IPS-20b (cell line): ENCODE results near the gene DIABLO.
A peak's percentile ranks its signal among the peaks of the same experiment; 100 is the strongest.
"Not testable (repeated sequence)": the region's sequence is repeated elsewhere in the genome, so short reads cannot be mapped to it uniquely, and the experiment has no call there.

Source experiments
- H3K27ac ChIP-seq: one replicate; pipeline ENCODE4 v1.5.1; 2013; ENCODE audit warnings: low read length
- H3K27me3 ChIP-seq: 2 replicates; pipeline ENCODE4 v1.6.1; 2013; ENCODE audit warnings: mild to moderate bottlenecking, low read length, inconsistent platforms; ENCODE audit not compliant: insufficient read depth
- H3K36me3 ChIP-seq: 2 replicates; pipeline ENCODE4 v1.6.1; 2013; ENCODE audit warnings: low read depth, mild to moderate bottlenecking, inconsistent platforms, low read length, moderate library complexity; ENCODE audit not compliant: insufficient read depth
- H3K4me1 ChIP-seq: 2 replicates; pipeline ENCODE4 v1.6.1; 2013; ENCODE audit warnings: mild to moderate bottlenecking, control low read depth, inconsistent platforms, low read length, moderate library complexity; ENCODE audit not compliant: insufficient read depth
- H3K4me3 ChIP-seq: 2 replicates; pipeline ENCODE4 v1.5.1; 2013; ENCODE audit warnings: mild to moderate bottlenecking, low read length, inconsistent platforms
- H3K9ac ChIP-seq: 2 replicates; pipeline ENCODE4 v1.6.1; 2013; ENCODE audit warnings: low read depth, mild to moderate bottlenecking, inconsistent platforms, low read length, moderate library complexity
- H3K9me3 ChIP-seq: 2 replicates; pipeline ENCODE4 v1.6.1; 2013; ENCODE audit warnings: mild to moderate bottlenecking, low read depth, low read length, inconsistent platforms; ENCODE audit not compliant: insufficient read depth

The DIABLO gene

DNA sequence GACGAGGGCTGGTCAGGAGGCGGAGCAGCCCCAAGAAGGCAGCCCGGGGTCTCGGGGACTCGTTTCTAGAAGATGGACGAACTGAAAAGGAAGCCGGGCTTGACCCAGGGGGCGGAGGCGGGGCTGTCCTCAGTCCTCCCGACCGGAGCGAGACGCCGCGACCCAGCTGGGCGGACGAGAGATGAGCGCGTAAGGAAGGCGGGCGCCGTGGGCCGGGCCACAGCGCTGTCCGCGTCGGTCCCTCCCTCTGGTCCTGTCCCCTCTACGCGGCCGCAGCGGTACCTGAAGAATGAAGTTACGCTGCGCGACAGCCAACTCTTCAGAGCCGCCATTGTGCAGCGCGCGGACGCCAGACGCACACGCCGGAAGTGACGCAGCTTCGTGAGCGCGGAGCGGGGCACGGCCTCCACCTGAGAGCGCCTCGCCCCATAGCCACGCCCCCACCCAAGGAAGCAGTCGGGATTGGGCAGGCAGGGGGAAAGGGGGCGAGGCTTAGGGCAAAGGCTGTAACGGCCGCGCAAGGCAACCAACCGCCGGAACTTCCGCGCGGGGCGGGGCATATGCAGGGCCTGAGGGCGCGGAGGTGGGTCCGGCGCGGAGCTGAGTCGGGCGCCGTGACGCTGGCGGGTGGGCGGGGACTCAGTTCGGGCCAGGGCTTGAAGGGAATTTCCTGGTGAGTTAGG is at the start of gene DIABLO:
DIABLO (minus strand) TSS at position 370 of the 683 bp plus-strand sequence; CDS start at position 332, 38 bp downstream.
- Histone ChIP-seq H3K9ac (peak within 1 kb of the TSS; percentile 94), H3K36me3 (peaks cover 38% of the 10 kb centered on the region), H3K27me3 (peaks cover 9% of the 10 kb centered on the region), H3K4me3 (peak within 1 kb of the TSS; percentile 96), H3K27ac (peak within 1 kb of the TSS; percentile 88), H3K4me1 (peaks cover 18% of the 10 kb centered on the region), H3K9me3 (no peaks in the 10 kb centered on the region)

DNA sequence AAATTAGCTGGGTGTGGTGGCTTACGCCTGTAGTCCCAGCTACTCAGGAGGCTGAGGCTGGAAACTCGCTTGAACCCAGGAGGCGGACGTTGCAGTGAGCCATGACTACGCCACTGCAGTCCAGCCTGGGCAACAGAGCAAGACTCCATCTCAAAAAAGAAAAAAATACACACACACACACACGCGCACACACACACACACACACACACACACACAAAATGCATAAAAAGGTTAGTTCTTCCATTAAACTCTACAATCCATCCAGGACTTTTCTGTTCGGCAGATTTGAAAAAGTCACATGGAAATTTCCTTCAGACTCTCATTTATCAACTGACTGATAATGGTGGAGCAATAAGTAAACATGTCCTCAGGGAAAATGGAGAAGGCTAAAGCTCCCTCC is 49.6 kb upstream of the DIABLO start:
- Histone ChIP-seq H3K27me3 (no peaks in the 10 kb centered on the region), H3K9ac (no peak overlapping the region), H3K27ac (no peak overlapping the region), H3K4me3 (no peak overlapping the region), H3K4me1 (0 out of 2 replicates have a peak, but pooled peaks cover 2% of the 10 kb centered on the region), H3K9me3 (no peaks in the 10 kb centered on the region), H3K36me3 (no peaks in the 10 kb centered on the region)

- Histone ChIP-seq H3K36me3 (peaks cover 21% of the 10 kb centered on the region), H3K4me1 (no peaks in the 10 kb centered on the region), H3K27ac (peak within 1 kb of the TSS; percentile 54), H3K27me3 (no peaks in the 10 kb centered on the region), H3K9ac (peak within 1 kb of the TSS; percentile 88), H3K4me3 (peak within 1 kb of the TSS; percentile 99), H3K9me3 (no peaks in the 10 kb centered on the region)
These were observed 40.5 kb upstream of the DIABLO start, which contains the start of gene VPS33A for GRCh38 chr12:122266230-122266901. Gene VPS33A (minus strand): TSS chr12:122266494. CDS start chr12:122266408, 86 bp downstream.

- H3K4me1 ChIP-seq, result no peaks in the 10 kb centered on the region
- H3K9ac ChIP-seq, result peak overlapping the region; percentile 88
- H3K27ac ChIP-seq, result peak overlapping the region; percentile 54
- no peaks in the 10 kb centered on the region for H3K27me3 ChIP-seq
- peak overlapping the region; percentile 99 for H3K4me3 ChIP-seq
- H3K9me3 ChIP-seq, result no peaks in the 10 kb centered on the region
- peaks cover 26% of the 10 kb centered on the region for H3K36me3 ChIP-seq
These were observed 40.0 kb upstream of the DIABLO start for GRCh38 chr12:122265886-122266229.

- no peaks in the 10 kb centered on the region for H3K9me3 ChIP-seq
- H3K36me3 ChIP-seq, result peaks cover 28% of the 10 kb centered on the region
- no peaks in the 10 kb centered on the region for H3K27me3 ChIP-seq
- no peaks in the 10 kb centered on the region for H3K4me1 ChIP-seq
- peak overlapping the region; percentile 99 for H3K4me3 ChIP-seq
- peak overlapping the region; percentile 54 for H3K27ac ChIP-seq
- H3K9ac ChIP-seq, result peak overlapping the region; percentile 88
These were observed 39.6 kb upstream of the DIABLO start for GRCh38 chr12:122265476-122265875.

GRCh38 chr12:122260735-122261134 is 34.9 kb upstream of the DIABLO start:
- H3K36me3 ChIP-seq, result peaks cover 55% of the 10 kb centered on the region
- not testable (repeated sequence) for H3K27ac ChIP-seq, H3K4me1 ChIP-seq, H3K9ac ChIP-seq, H3K4me3 ChIP-seq, H3K27me3 ChIP-seq, H3K9me3 ChIP-seq

GRCh38 chr12:122258939-122259338 is 33.1 kb upstream of the DIABLO start:
- H3K9me3 ChIP-seq, H3K27me3 ChIP-seq, H3K4me1 ChIP-seq, H3K9ac ChIP-seq, H3K27ac ChIP-seq, H3K4me3 ChIP-seq: not testable (repeated sequence)
- H3K36me3 ChIP-seq, result peaks cover 54% of the 10 kb centered on the region

- peaks cover 50% of the 10 kb centered on the region for H3K36me3 ChIP-seq
- H3K9ac ChIP-seq, H3K4me1 ChIP-seq, H3K27ac ChIP-seq, H3K4me3 ChIP-seq, H3K27me3 ChIP-seq, H3K9me3 ChIP-seq: not testable (repeated sequence)
These were observed 32.6 kb upstream of the DIABLO start for GRCh38 chr12:122258462-122258861.

DNA sequence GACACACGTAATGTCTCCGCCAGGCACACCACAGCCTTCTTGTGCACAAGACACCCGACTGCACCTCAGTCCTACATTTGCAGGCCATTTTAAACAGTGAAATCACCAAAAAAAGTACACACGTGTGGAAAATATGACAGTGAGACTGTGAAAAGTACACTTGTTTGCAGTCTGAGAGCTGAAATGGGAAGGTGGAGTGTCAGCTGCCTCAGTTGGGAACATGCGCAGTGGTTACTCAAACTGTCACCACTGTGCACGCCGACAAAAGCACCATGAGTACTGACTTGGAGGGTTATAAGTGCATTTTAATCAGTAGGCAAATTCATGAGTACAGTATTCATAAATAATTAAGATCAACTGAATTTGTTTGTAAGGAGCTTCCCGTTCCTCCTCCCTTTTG is 24.7 kb upstream of the DIABLO start:
- no peaks in the 10 kb centered on the region for H3K9me3 ChIP-seq
- no peak overlapping the region for H3K9ac ChIP-seq
- no peak overlapping the region for H3K27ac ChIP-seq
- peaks cover 19% of the 10 kb centered on the region for H3K36me3 ChIP-seq
- no peaks in the 10 kb centered on the region for H3K4me1 ChIP-seq
- H3K27me3 ChIP-seq, result no peaks in the 10 kb centered on the region
- H3K4me3 ChIP-seq, result no peak overlapping the region

DNA sequence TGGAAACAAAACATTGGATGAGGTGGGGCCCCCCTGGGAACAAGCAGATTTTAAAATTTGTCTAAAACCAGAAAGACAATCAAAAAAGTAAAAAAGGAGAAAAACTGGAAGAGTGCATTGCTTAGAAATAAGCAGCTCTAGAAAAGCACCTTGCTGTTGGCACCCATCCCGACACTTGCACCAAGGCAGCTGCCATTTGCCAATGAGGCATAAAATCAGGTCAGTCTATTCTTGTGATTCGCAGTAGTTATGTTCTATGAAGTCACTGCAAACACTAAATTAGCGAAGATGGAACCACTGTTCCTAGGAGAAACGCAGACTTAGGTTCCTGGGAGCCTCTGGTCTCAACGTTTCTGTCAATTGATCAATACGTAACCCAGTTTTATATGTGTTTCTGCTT is 24.2 kb upstream of the DIABLO start:
- H3K9me3 ChIP-seq, result no peaks in the 10 kb centered on the region
- no peak overlapping the region for H3K4me3 ChIP-seq
- no peaks in the 10 kb centered on the region for H3K4me1 ChIP-seq
- H3K36me3 ChIP-seq, result peaks cover 19% of the 10 kb centered on the region
- H3K27me3 ChIP-seq, result no peaks in the 10 kb centered on the region
- H3K27ac ChIP-seq, result no peak overlapping the region
- H3K9ac ChIP-seq, result no peak overlapping the region

DNA sequence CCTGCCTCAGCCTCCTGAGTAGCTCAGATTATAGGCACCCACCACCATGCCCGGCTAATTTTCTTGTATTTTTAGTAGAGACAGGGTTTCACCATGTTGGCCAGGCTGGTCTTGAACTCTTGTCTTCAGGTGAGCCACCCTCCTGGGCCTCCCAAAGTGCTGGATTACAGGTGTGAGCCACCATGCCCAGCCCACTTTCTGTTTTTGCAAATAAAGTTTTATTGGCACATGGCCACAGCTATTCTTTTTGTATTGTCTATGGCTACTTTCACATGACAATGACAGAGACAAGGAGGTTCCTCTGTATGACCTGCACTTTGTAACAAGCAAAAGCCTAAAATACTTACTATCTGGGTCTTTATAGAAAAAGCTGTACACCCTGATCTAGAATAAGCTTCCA is 19.7 kb upstream of the DIABLO start:
- Histone ChIP-seq H3K27ac (no peak overlapping the region), H3K27me3 (no peaks in the 10 kb centered on the region), H3K9me3 (no peaks in the 10 kb centered on the region), H3K9ac (no peak overlapping the region), H3K4me3 (no peak overlapping the region), H3K4me1 (no peaks in the 10 kb centered on the region), H3K36me3 (peaks cover 41% of the 10 kb centered on the region)
